K562 (cell line): ENCODE results near the gene EPB41L4A.

Experiments used
- BRF2 ChIP-seq: IDR thresholded peaks from 3 replicates; pipeline ENCODE4 v1.6.1; 2011; ENCODE audit warnings: borderline replicate concordance, mild to moderate bottlenecking; ENCODE audit not compliant: insufficient read length, insufficient read depth
- KAT2B ChIP-seq: IDR thresholded peaks from one replicate; pipeline ENCODE4 v1.6.1; 2012; ENCODE audit warnings: low read depth, mild to moderate bottlenecking, control low read depth, inconsistent platforms, low read length, moderate library complexity
- L3MBTL2 ChIP-seq: fragments of 450-650 bp; IDR thresholded peaks from 2 replicates; pipeline ENCODE4 v1.6.1; 2016; ENCODE audit warnings: mild to moderate bottlenecking, moderate library complexity
- PHTF2 ChIP-seq: fragments of 250-450 bp; sonication (Bioruptor Pico); IDR thresholded peaks from 2 replicates; pipeline ENCODE4 v1.5.0; 2021; ENCODE audit warnings: mild to moderate bottlenecking
- SRSF1 ChIP-seq: fragments of 200-400 bp; formaldehyde crosslinking; IDR thresholded peaks from 2 replicates; pipeline ENCODE4 v1.6.1; 2017; ENCODE audit warnings: mild to moderate bottlenecking, low read depth, low read length, moderate library complexity
- STAG1 ChIP-seq: sonication (generic); formaldehyde crosslinking; IDR thresholded peaks from 2 replicates; pipeline ENCODE4 v1.5.0; 2020; ENCODE audit warnings: missing genetic modification reagents, borderline replicate concordance
- TARDBP ChIP-seq: fragments of 450-650 bp; IDR thresholded peaks from 2 replicates; pipeline ENCODE4 v1.6.1; 2016

- TF ChIP-seq STAG1 (CRISPR knock-in tag) (no peak), PHTF2 (no peak), BRF2 (no peak), SRSF1 (no peak), L3MBTL2 (no peak), TARDBP (no peak), KAT2B (no peak)
These were observed 85.7 kb downstream of the EPB41L4A start for GRCh38 chr5:112333331-112333781.
